Duodenal mucosa (tissue), 2 donors: ENCODE results near the gene CXCL17.
"Not testable (repeated sequence)": the region's sequence is repeated elsewhere in the genome, so short reads cannot be mapped to it uniquely, and the experiment has no call there.

Source experiments
- H3K27ac ChIP-seq: one replicate; pipeline ENCODE4 v1.7.0; 2013; ENCODE audit warnings: low read depth, low read length
- H3K27me3 ChIP-seq, 2 donors: one replicate each; pipeline ENCODE4 v1.7.0; 2013; ENCODE audit warnings: low read length in 2 of 2, control low read depth in 1 of 2; ENCODE audit not compliant: insufficient read depth in 2 of 2, control insufficient read depth in 1 of 2
- H3K36me3 ChIP-seq, 2 donors: one replicate each; pipeline ENCODE4 v1.7.0; 2013; ENCODE audit warnings: low read length in 2 of 2, control low read depth in 1 of 2; ENCODE audit not compliant: insufficient read depth in 2 of 2, control insufficient read depth in 1 of 2
- H3K4me1 ChIP-seq, 2 donors: one replicate each; pipeline ENCODE4 v1.7.0; 2013; ENCODE audit warnings: low read length in 2 of 2, control low read depth in 1 of 2; ENCODE audit not compliant: insufficient read depth in 2 of 2, control insufficient read depth in 1 of 2
- H3K4me3 ChIP-seq, 2 donors: one replicate each; pipeline ENCODE4 v1.7.0; 2013; ENCODE audit warnings: low read length in 2 of 2, low read depth in 1 of 2
- H3K9ac ChIP-seq, 2 donors: one replicate each; pipeline ENCODE4 v1.7.0; 2013; ENCODE audit warnings: low read length in 2 of 2, low read depth in 1 of 2
- H3K9me3 ChIP-seq, 2 donors: one replicate each; pipeline ENCODE4 v1.7.0; 2013; ENCODE audit warnings: low read length in 2 of 2, control low read depth in 1 of 2; ENCODE audit not compliant: control insufficient read depth in 1 of 2

The CXCL17 gene

GRCh38 chr19:42466521-42467182 lies 23.9 kb upstream of the CXCL17 start:
- no peak overlapping the region for H3K4me3 ChIP-seq
- H3K9ac ChIP-seq, result no peak overlapping the region
- no peaks in the 10 kb centered on the region for H3K27me3 ChIP-seq
- H3K27ac ChIP-seq, result no peak overlapping the region
- H3K9me3 ChIP-seq, result no peaks in the 10 kb centered on the region
- H3K4me1 ChIP-seq, result peaks cover 9 to 25% of the 10 kb centered on the region in 2 donors
- no peaks in the 10 kb centered on the region for H3K36me3 ChIP-seq

DNA sequence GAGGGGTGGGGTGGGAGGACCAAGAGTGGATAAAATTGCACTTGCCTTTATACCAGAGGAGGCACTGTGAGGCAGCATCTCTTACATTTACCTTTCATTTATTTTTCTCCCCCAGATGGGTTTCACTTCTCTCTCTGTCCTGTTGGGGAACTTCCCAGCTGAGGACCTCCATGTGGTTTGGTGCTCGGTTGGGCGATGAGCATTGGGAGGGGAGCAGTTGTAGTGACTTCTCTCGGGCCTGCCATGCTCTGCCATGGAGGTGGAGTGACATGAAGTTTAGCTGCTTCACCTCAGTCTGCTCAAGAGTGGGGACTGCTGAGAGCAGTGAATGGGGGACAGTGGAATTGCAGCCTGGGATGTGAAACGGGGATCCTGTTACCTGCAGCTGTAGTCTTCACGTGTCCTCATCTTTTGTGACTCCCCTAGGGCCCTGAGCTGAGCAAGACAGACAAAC lies 23.1 kb upstream of the CXCL17 start:
- Histone ChIP-seq H3K27me3 (no peaks in the 10 kb centered on the region), H3K9ac (no peak overlapping the region), H3K9me3 (no peaks in the 10 kb centered on the region), H3K4me3 (no peak overlapping the region), H3K27ac (no peak overlapping the region), H3K4me1 (peaks cover 9 to 25% of the 10 kb centered on the region in 2 donors), H3K36me3 (no peaks in the 10 kb centered on the region)

- peaks cover 6 to 16% of the 10 kb centered on the region in 2 donors for H3K4me1 ChIP-seq
- no peak overlapping the region for H3K9ac ChIP-seq
- no peak overlapping the region for H3K27ac ChIP-seq
- no peaks in the 10 kb centered on the region for H3K36me3 ChIP-seq
- H3K4me3 ChIP-seq, result no peak overlapping the region
- no peaks in the 10 kb centered on the region for H3K27me3 ChIP-seq
- H3K9me3 ChIP-seq, result no peaks in the 10 kb centered on the region
Observed at GRCh38 chr19:42461700-42462324, 19.1 kb upstream of the CXCL17 start.

GRCh38 chr19:42461231-42461630 lies 18.5 kb upstream of the CXCL17 start:
- H3K9ac ChIP-seq, H3K4me3 ChIP-seq, H3K36me3 ChIP-seq, H3K27me3 ChIP-seq, H3K27ac ChIP-seq, H3K9me3 ChIP-seq: not testable (repeated sequence)
- peaks cover 2 to 15% of the 10 kb centered on the region in 2 donors for H3K4me1 ChIP-seq

- Histone ChIP-seq H3K4me3 (no peak overlapping the region), H3K9ac (no peak overlapping the region), H3K36me3 (no peaks in the 10 kb centered on the region), H3K27me3 (no peaks in the 10 kb centered on the region), H3K27ac (no peak overlapping the region), H3K4me1 (peaks cover 10 to 23% of the 10 kb centered on the region in 2 donors), H3K9me3 (no peaks in the 10 kb centered on the region)
Observed at GRCh38 chr19:42459926-42460325, 17.2 kb upstream of the CXCL17 start.

DNA sequence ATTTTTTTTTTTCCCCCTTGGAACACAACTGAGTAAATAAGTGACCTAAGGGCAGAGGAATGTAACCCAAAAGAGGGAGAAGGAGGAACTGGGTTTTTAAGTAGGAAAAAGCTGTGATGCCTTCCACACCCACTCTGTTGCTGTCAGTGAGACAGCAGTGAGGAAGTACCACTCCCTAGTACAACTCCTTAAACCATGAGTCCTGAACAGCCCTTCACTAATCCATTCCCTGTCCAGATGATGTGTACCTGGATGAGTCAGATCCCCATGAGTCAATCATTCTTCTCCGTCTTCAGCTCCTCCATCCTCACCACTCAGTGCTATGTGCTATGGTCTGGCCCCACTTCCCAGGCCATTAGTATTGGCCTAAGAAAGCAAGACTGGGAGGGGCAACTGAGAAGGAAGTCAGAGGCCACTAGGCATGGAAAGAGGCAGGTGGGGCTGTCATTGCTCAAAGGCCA lies 12.9 kb upstream of the CXCL17 start:
- Histone ChIP-seq H3K4me3 (no peak overlapping the region), H3K4me1 (peaks cover 19 to 25% of the 10 kb centered on the region in 2 donors), H3K9ac (no peak overlapping the region), H3K27ac (peak overlapping the region; percentile 45), H3K36me3 (no peaks in the 10 kb centered on the region), H3K9me3 (no peaks in the 10 kb centered on the region), H3K27me3 (no peaks in the 10 kb centered on the region)

DNA sequence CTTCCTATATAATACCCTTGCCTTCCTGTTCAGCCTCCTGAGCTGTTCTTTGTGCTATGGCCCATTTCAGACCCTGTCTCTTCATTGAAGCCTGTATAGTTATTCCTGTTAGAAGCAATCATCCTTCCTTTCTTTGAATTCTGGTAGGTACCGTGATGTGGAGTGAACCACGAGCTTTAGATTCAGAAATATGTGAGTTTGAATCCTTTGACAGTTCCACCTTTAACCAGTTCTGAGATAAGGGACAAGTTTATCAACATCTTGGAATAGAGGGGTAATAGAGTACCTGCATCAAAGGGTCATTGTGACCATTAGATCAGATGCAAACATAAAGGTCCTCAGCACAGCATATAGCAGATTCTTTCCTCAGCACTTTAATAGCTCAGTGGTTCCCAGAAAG lies 12.3 kb upstream of the CXCL17 start:
- peaks cover 21 to 27% of the 10 kb centered on the region in 2 donors for H3K4me1 ChIP-seq
- no peak overlapping the region for H3K27ac ChIP-seq
- no peaks in the 10 kb centered on the region for H3K27me3 ChIP-seq
- H3K9me3 ChIP-seq, result no peaks in the 10 kb centered on the region
- H3K9ac ChIP-seq, result no peak overlapping the region
- H3K4me3 ChIP-seq, result no peak overlapping the region
- H3K36me3 ChIP-seq, result no peaks in the 10 kb centered on the region

GRCh38 chr19:42452590-42452989 lies 9.8 kb upstream of the CXCL17 start:
- no peaks in the 10 kb centered on the region for H3K9me3 ChIP-seq
- H3K27me3 ChIP-seq, result no peaks in the 10 kb centered on the region
- no peak overlapping the region for H3K4me3 ChIP-seq
- H3K36me3 ChIP-seq, result no peaks in the 10 kb centered on the region
- no peak overlapping the region for H3K27ac ChIP-seq
- peaks cover 26 to 35% of the 10 kb centered on the region in 2 donors for H3K4me1 ChIP-seq
- no peak overlapping the region for H3K9ac ChIP-seq

DNA sequence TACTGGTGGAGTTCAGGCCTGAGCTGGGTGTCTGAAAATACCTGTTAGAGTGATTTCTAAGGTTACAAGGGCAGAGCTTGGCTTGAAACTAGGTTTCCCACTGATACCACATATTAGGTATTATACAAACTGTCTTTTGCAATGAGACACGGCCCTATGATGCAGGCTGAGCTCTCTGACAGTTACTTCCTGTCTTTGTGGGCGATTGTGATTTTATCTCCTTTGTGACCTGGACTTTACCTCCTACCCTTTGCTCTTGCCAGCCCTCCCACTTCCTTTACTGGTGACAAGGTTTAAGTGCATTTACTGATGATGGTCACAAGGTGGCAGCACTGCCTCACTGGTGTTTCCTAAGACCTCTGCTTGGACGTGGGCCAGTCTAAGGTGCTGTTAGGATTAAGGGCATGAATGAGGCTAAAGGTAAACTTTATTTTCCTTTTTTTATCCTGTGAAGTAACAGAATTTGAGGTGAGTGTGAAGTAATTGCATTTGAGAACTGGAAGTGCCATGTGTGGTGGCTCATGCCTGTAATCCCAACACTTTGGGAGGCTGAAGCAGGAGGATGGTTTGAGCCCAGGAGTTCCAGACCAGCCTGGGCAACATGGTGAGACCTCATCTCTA lies 7.7 kb upstream of the CXCL17 start:
- no peaks in the 10 kb centered on the region for H3K27me3 ChIP-seq
- no peaks in the 10 kb centered on the region for H3K36me3 ChIP-seq
- no peak overlapping the region for H3K27ac ChIP-seq
- H3K4me1 ChIP-seq, result peaks cover 19 to 27% of the 10 kb centered on the region in 2 donors
- no peak overlapping the region for H3K4me3 ChIP-seq
- no peak overlapping the region for H3K9ac ChIP-seq
- H3K9me3 ChIP-seq, result no peaks in the 10 kb centered on the region

DNA sequence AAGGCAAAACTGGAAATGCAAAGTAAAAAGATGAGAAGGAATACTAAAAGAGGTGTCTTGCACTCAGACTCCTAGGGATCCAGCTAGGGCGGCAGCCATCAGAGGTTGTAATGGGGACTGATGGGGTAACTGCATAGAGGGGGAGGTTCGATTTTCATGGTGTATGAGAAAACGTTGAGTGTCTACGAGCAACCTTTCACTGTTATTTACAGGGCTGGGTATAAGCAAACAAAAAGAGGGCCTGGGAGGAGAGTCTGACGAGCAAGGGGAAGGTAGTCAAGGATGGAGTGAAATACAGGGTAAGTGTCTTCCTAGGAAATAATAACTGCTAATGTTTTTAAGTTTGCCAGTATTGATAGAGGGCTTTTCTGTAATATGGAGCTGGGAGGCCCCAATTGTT lies 5.6 kb upstream of the CXCL17 start:
- not testable (repeated sequence) for H3K27ac ChIP-seq, H3K36me3 ChIP-seq, H3K4me3 ChIP-seq, H3K27me3 ChIP-seq, H3K9me3 ChIP-seq, H3K9ac ChIP-seq
- H3K4me1 ChIP-seq, result peaks cover 17 to 29% of the 10 kb centered on the region in 2 donors
